Type B pancreatic cell (in vitro differentiated cells): ENCODE results near the gene WWC1. TPM values are rescaled to one million over a fixed set of nuclear protein-coding genes. Genes with fewer than 3 reads are reported as not detected.
A peak's percentile ranks its signal among the peaks of the same experiment; 100 is the strongest.

ENCODE experiments used
- DNase-seq: peaks from one replicate; pipeline ENCODE4 v3.0.0; 2021; ENCODE audit warnings: mixed read lengths; ENCODE audit not compliant: unreplicated experiment; ENCODE audit errors: extremely low spot score
- H3K27ac Mint-ChIP-seq: 2 replicates; pipeline ENCODE4 v1.8.0; 2021; ENCODE audit warnings: mild to moderate bottlenecking, mixed read lengths
- H3K27me3 Mint-ChIP-seq: 2 replicates; pipeline ENCODE4 v1.8.0; 2021; ENCODE audit warnings: mixed read lengths
- H3K36me3 Mint-ChIP-seq: 2 replicates; pipeline ENCODE4 v1.8.0; 2021; ENCODE audit warnings: mixed read lengths
- H3K4me1 Mint-ChIP-seq: one replicate; pipeline ENCODE4 v1.8.0; 2021; ENCODE audit warnings: mixed read lengths; ENCODE audit not compliant: unreplicated experiment
- H3K4me3 Mint-ChIP-seq: 2 replicates; pipeline ENCODE4 v1.8.0; 2021; ENCODE audit warnings: mild to moderate bottlenecking, mixed read lengths
- H3K9me3 Mint-ChIP-seq: 2 replicates; pipeline ENCODE4 v1.8.0; 2021; ENCODE audit warnings: mixed read lengths
- total RNA-seq: library from RNA; stranded (reverse); gene quantifications from 2 replicates; pipeline ENCODE4 v1.2.1, GENCODE V29; 2021; ENCODE audit warnings: low replicate concordance
- TF ChIP-seq, protein P1 (sequence below): fragments of 200-600 bp; sonication (generic); conservative IDR thresholded peaks from 2 replicates; pipeline ENCODE4 v1.5.0; 2021; ENCODE audit warnings: antibody characterized with exemption, mild to moderate bottlenecking

WWC1 gene
- total RNA-seq, 1 donor from 2014 or later, result 80.1 TPM

DNA sequence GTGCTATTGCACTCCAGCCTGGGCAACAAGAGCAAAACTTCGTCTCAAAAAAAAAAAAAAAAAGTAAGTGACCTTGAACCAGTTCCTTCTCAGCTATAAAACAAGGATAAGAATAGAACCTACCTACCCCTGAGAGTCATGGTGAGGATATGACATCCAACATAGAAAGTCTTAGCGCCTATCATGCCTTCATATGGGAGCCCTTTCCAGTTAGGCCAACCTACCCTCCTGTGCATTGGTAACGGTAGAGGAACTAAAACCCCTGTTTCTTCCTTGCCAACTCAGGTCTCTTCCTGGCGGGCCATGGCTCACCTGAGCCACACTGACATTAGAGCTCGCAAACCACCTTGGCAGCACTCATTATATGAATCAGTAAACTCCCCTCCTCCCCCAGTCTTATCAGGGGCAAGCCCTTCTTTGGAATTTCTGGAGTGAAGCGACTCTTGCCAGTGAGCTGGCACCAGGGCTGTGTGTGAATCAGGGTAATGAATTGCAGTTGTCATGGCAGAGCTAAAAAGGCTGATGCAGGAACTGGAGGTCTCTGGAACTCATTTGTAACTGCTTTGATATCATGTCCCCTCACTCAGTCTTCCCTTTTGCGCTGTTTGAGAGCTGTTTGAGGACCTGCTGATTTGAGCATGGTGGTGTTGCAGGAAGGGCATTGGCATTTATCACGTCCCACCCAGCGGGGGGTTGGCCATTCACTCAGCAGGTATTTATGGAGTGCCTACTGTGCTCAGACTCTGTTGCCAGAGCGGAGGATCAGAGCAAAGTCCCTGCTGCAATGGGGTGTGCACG lies 10.3 kb downstream of the WWC1 start:
- Mint-ChIP-seq H3K4me3 (peak overlapping the region; percentile 68), H3K27ac (peak overlapping the region; percentile 82), H3K36me3 (peaks cover 19% of the 10 kb centered on the region), H3K27me3 (no peaks in the 10 kb centered on the region), H3K4me1 (peaks cover 50% of the 10 kb centered on the region), H3K9me3 (peaks cover 4% of the 10 kb centered on the region)
- DNase-seq, result no peak
- TF ChIP-seq, protein P1, sequence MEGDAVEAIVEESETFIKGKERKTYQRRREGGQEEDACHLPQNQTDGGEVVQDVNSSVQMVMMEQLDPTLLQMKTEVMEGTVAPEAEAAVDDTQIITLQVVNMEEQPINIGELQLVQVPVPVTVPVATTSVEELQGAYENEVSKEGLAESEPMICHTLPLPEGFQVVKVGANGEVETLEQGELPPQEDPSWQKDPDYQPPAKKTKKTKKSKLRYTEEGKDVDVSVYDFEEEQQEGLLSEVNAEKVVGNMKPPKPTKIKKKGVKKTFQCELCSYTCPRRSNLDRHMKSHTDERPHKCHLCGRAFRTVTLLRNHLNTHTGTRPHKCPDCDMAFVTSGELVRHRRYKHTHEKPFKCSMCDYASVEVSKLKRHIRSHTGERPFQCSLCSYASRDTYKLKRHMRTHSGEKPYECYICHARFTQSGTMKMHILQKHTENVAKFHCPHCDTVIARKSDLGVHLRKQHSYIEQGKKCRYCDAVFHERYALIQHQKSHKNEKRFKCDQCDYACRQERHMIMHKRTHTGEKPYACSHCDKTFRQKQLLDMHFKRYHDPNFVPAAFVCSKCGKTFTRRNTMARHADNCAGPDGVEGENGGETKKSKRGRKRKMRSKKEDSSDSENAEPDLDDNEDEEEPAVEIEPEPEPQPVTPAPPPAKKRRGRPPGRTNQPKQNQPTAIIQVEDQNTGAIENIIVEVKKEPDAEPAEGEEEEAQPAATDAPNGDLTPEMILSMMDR, result no peak

DNA sequence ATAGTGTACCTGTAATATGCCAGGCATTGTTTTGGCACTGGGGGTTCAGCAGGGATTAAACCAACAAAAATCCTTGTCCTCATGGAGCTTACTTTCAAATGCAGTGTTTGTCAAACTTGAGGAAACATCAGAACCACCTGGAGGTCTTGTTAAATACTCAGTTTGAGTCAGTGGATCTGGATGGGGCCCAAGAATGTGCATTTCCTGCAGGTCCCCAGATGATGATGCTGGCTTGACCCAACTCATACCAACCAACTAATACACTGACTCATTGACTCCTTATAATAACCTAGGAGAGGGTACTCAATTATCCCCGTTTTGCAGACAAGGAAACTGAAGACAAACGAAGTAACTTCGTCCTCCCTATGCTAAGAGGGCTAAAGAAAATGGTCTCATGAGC lies 11.3 kb downstream of the WWC1 start:
- H3K36me3 Mint-ChIP-seq, result peaks cover 24% of the 10 kb centered on the region
- TF ChIP-seq, protein P1, result no peak
- no peak overlapping the region for H3K4me3 Mint-ChIP-seq
- no peak for DNase-seq
- H3K27ac Mint-ChIP-seq, result peak overlapping the region; percentile 82
- no peaks in the 10 kb centered on the region for H3K27me3 Mint-ChIP-seq
- peaks cover 8% of the 10 kb centered on the region for H3K9me3 Mint-ChIP-seq
- H3K4me1 Mint-ChIP-seq, result peaks cover 56% of the 10 kb centered on the region

DNA sequence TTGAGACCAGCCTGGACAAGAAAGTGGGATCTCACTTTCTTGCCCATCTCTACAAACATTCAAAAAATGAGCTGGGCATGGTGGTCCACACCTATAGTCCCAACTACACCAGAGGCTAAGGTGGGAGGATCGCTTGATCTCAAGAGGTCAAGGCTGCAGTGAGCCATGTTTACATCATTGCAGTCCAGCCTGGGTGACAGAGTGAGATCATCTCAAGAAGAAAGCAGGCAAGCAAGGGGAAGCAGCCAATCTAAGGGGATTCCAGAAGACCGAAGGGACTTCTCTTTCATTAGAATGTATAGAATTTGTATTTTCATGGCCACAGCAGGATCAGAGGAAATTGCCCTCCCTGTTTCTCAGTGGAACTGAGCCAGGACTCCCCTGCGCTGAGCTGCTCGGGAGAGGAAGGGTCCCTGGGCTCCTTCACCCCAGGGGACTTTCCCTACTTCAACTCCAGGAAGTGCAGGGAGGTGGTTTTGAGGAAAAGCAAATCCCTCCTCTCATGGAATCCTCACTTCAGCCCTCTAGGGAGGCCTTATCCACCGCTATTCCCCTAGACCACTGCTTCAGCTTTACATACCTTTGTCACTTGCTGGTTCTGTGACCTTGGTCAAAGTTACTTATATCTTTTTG lies 12.1 kb downstream of the WWC1 start:
- Mint-ChIP-seq H3K36me3 (peaks cover 23% of the 10 kb centered on the region), H3K9me3 (peaks cover 8% of the 10 kb centered on the region), H3K27ac (peak overlapping the region; percentile 82), H3K4me3 (no peak overlapping the region), H3K4me1 (peaks cover 56% of the 10 kb centered on the region), H3K27me3 (no peaks in the 10 kb centered on the region)
- no peak for DNase-seq
- TF ChIP-seq, protein P1, result no peak

DNA sequence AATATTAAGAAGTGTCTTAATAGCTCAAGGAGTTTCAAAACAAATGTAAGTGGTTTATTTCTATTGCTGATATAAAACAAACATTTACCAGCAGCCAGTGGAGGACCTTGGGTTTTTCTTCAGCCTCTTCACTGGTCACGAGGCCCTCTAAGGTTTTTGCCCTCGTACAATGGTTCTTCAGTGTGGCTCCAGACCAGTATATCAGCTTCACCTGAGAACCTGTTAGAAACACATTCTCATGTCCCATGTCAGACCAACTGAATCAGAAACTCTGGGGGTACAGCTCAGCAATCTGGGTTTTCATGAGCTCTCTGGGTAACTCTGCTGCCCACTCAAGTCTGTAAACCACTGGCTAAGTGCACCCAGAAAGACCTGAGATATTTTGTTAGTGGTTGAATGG lies 12.9 kb downstream of the WWC1 start:
- Mint-ChIP-seq H3K27me3 (no peaks in the 10 kb centered on the region), H3K27ac (no peak overlapping the region), H3K4me1 (peaks cover 52% of the 10 kb centered on the region), H3K9me3 (peaks cover 8% of the 10 kb centered on the region), H3K4me3 (no peak overlapping the region), H3K36me3 (peaks cover 23% of the 10 kb centered on the region)
- TF ChIP-seq, protein P1, result no peak
- no peak for DNase-seq

DNA sequence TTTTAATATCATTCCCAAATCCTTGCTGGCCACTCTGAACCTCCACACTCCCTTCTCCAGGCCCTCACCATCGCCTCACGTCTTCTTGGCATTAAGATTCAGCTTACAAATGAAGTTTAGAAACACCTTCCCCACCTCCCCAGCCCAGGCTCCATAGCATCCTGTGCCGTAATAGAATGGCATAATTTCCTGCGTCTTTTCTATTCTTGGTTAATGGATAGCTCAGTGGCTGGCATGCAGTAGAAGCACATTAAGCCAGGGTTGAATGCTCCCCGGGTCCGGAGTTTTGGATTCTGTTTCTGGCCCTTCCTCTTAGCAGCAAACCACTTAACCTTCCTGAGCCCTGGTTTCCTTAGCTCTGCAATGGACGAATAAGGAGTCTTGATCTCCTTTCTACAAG lies 13.8 kb downstream of the WWC1 start:
- TF ChIP-seq, protein P1, result no peak
- H3K27ac Mint-ChIP-seq, result peak overlapping the region; percentile 71
- peaks cover 23% of the 10 kb centered on the region for H3K36me3 Mint-ChIP-seq
- peaks cover 8% of the 10 kb centered on the region for H3K9me3 Mint-ChIP-seq
- peaks cover 47% of the 10 kb centered on the region for H3K4me1 Mint-ChIP-seq
- DNase-seq, result no peak
- H3K4me3 Mint-ChIP-seq, result peak overlapping the region; percentile 70
- H3K27me3 Mint-ChIP-seq, result no peaks in the 10 kb centered on the region
